ENCODE measurements around the gene NR4A1. TPM values are rescaled to one million over a fixed set of nuclear protein-coding genes. Genes with fewer than 3 reads are reported as not detected.

Gene NR4A1
- total RNA-seq, result 100 to 1,000 TPM in 1 of 2 donors, 10 to 100 TPM in 1; 79.2 to 133 TPM
- 11.6 to 246 reads per million in 2 donors for total RNA-seq

GRCh38 chr12:52050758-52051541, at the start of gene NR4A1:
TSS of gene NR4A1 (plus strand) at chr12:52051442. CDS start at chr12:52054329, 2,887 bp downstream.
- no peaks in the 10 kb centered on the region for H3K9me3 ChIP-seq (ENCODE audit: control insufficient read depth, low read length, poor library complexity, severe bottlenecking)
- ATAC-seq, result peak; percentile 90
- Mint-ChIP-seq H3K36me3 (ENCODE audit: low read depth) (peaks cover 2% of the 10 kb centered on the region), H3K4me1 (peaks cover 26% of the 10 kb centered on the region), H3K4me3 (peak within 1 kb of the TSS; percentile 96), H3K27ac (peak within 1 kb of the TSS; percentile 96), H3K27me3 (peaks cover 7% of the 10 kb centered on the region)
- DNase-seq, result peak; percentile 100

- Mint-ChIP-seq H3K27me3 (no peaks in the 10 kb centered on the region), H3K4me3 (no peak overlapping the region), H3K27ac (no peak overlapping the region), H3K4me1 (peaks cover 16% of the 10 kb centered on the region), H3K36me3 (ENCODE audit: low read depth) (no peaks in the 10 kb centered on the region)
- no peaks in the 10 kb centered on the region for H3K9me3 ChIP-seq (ENCODE audit: control insufficient read depth, low read length, poor library complexity, severe bottlenecking)
- no peak for DNase-seq
- ATAC-seq, result no peak
Measured at GRCh38 chr12:52003016-52003550, 48.2 kb upstream of the NR4A1 start.

GRCh38 chr12:52003591-52003990, 47.7 kb upstream of the NR4A1 start:
- DNase-seq (no peak), ATAC-seq (no peak)
- Mint-ChIP-seq H3K27me3 (no peaks in the 10 kb centered on the region), H3K4me1 (peaks cover 18% of the 10 kb centered on the region), H3K36me3 (ENCODE audit: low read depth) (no peaks in the 10 kb centered on the region), H3K27ac (no peak overlapping the region), H3K4me3 (no peak overlapping the region)
- no peaks in the 10 kb centered on the region for H3K9me3 ChIP-seq (ENCODE audit: control insufficient read depth, low read length, poor library complexity, severe bottlenecking)

GRCh38 chr12:52004042-52004648, 47.1 kb upstream of the NR4A1 start:
- ATAC-seq, result no peak
- H3K4me3 Mint-ChIP-seq, result no peak overlapping the region
- H3K9me3 ChIP-seq (ENCODE audit: control insufficient read depth, low read length, poor library complexity, severe bottlenecking), result no peaks in the 10 kb centered on the region
- H3K4me1 Mint-ChIP-seq, result peaks cover 20% of the 10 kb centered on the region
- H3K36me3 Mint-ChIP-seq (ENCODE audit: low read depth), result no peaks in the 10 kb centered on the region
- DNase-seq, result no peak
- H3K27me3 Mint-ChIP-seq, result no peaks in the 10 kb centered on the region
- no peak overlapping the region for H3K27ac Mint-ChIP-seq

GRCh38 chr12:52005218-52005902, 45.9 kb upstream of the NR4A1 start:
- H3K4me3 Mint-ChIP-seq, result no peak overlapping the region
- no peak for ATAC-seq
- H3K27ac Mint-ChIP-seq, result no peak overlapping the region

GRCh38 chr12:52005903-52006703, 45.1 kb upstream of the NR4A1 start:
- ATAC-seq, result peak; percentile 7
- H3K4me3 Mint-ChIP-seq, result peak overlapping the region; percentile 85
- no peaks in the 10 kb centered on the region for H3K36me3 Mint-ChIP-seq (ENCODE audit: low read depth)
- H3K27me3 Mint-ChIP-seq, result no peaks in the 10 kb centered on the region
- no peak for DNase-seq
- peaks cover 22% of the 10 kb centered on the region for H3K4me1 Mint-ChIP-seq
- H3K27ac Mint-ChIP-seq, result peak overlapping the region; percentile 90
- no peaks in the 10 kb centered on the region for H3K9me3 ChIP-seq (ENCODE audit: control insufficient read depth, low read length, poor library complexity, severe bottlenecking)

More at GRCh38 chr12:52005218-52005902, 45.9 kb upstream of the NR4A1 start:
- peaks cover 22% of the 10 kb centered on the region for H3K4me1 Mint-ChIP-seq
- no peaks in the 10 kb centered on the region for H3K27me3 Mint-ChIP-seq
- H3K36me3 Mint-ChIP-seq (ENCODE audit: low read depth), result no peaks in the 10 kb centered on the region
- H3K9me3 ChIP-seq (ENCODE audit: control insufficient read depth, low read length, poor library complexity, severe bottlenecking), result no peaks in the 10 kb centered on the region
- no peak for DNase-seq

- peak within 1 kb of the TSS; percentile 90 for H3K27ac Mint-ChIP-seq
- H3K9me3 ChIP-seq (ENCODE audit: control insufficient read depth, low read length, poor library complexity, severe bottlenecking), result no peaks in the 10 kb centered on the region
- DNase-seq (peak; percentile 84 to 89 (median 87)), ATAC-seq (peak; percentile 73)
- H3K4me1 Mint-ChIP-seq, result peaks cover 20% of the 10 kb centered on the region
- H3K27me3 Mint-ChIP-seq, result no peaks in the 10 kb centered on the region
- H3K36me3 Mint-ChIP-seq (ENCODE audit: low read depth), result no peaks in the 10 kb centered on the region
- peak within 1 kb of the TSS; percentile 91 for H3K4me3 Mint-ChIP-seq
Measured at GRCh38 chr12:52006726-52007157, 44.5 kb upstream of the NR4A1 start, which contains the start of gene TAMALIN. TSS of gene TAMALIN (plus strand) at chr12:52006946. CDS start at chr12:52007020, 74 bp downstream.

- peak overlapping the region; percentile 90 for H3K27ac Mint-ChIP-seq
- no peaks in the 10 kb centered on the region for H3K27me3 Mint-ChIP-seq
- no peaks in the 10 kb centered on the region for H3K36me3 Mint-ChIP-seq (ENCODE audit: low read depth)
- DNase-seq, result peak; percentile 46 to 58 (median 47)
- ATAC-seq, result peak; percentile 70
- H3K9me3 ChIP-seq (ENCODE audit: control insufficient read depth, low read length, poor library complexity, severe bottlenecking), result no peaks in the 10 kb centered on the region
- H3K4me3 Mint-ChIP-seq, result peak overlapping the region; percentile 91
- H3K4me1 Mint-ChIP-seq, result peaks cover 20% of the 10 kb centered on the region
Measured at GRCh38 chr12:52007158-52007921, 43.9 kb upstream of the NR4A1 start.

- peaks cover 20% of the 10 kb centered on the region for H3K4me1 Mint-ChIP-seq
- no peaks in the 10 kb centered on the region for H3K36me3 Mint-ChIP-seq (ENCODE audit: low read depth)
- ATAC-seq, result no peak
- no peak for DNase-seq
- no peaks in the 10 kb centered on the region for H3K27me3 Mint-ChIP-seq
- H3K4me3 Mint-ChIP-seq, result peak overlapping the region; percentile 91
- no peaks in the 10 kb centered on the region for H3K9me3 ChIP-seq (ENCODE audit: control insufficient read depth, low read length, poor library complexity, severe bottlenecking)
- peak overlapping the region; percentile 90 for H3K27ac Mint-ChIP-seq
Measured at GRCh38 chr12:52007982-52008510, 43.2 kb upstream of the NR4A1 start.

GRCh38 chr12:52009081-52009751, 42.0 kb upstream of the NR4A1 start:
- ATAC-seq, result no peak
- Mint-ChIP-seq H3K4me1 (peaks cover 23% of the 10 kb centered on the region), H3K27ac (peak overlapping the region; percentile 90), H3K36me3 (ENCODE audit: low read depth) (no peaks in the 10 kb centered on the region), H3K4me3 (peak overlapping the region; percentile 52), H3K27me3 (no peaks in the 10 kb centered on the region)
- no peak for DNase-seq
- no peaks in the 10 kb centered on the region for H3K9me3 ChIP-seq (ENCODE audit: control insufficient read depth, low read length, poor library complexity, severe bottlenecking)

GRCh38 chr12:52010152-52010622, 41.1 kb upstream of the NR4A1 start:
- no peak overlapping the region for H3K27ac Mint-ChIP-seq
- no peak for DNase-seq
- H3K27me3 Mint-ChIP-seq, result no peaks in the 10 kb centered on the region
- ATAC-seq, result no peak
- H3K9me3 ChIP-seq (ENCODE audit: control insufficient read depth, low read length, poor library complexity, severe bottlenecking), result no peaks in the 10 kb centered on the region
- peaks cover 21% of the 10 kb centered on the region for H3K4me1 Mint-ChIP-seq
- H3K4me3 Mint-ChIP-seq, result no peak overlapping the region
- H3K36me3 Mint-ChIP-seq (ENCODE audit: low read depth), result no peaks in the 10 kb centered on the region
